HEK293 (cell line): Measurements from ENCODE around the gene TMEM135.

ENCODE experiments used
- CTCF ChIA-PET: fragments of 350-600 bp; formaldehyde crosslinking; extraction: SDS; loops from one replicate; lab custom pipeline; 2021; ENCODE audit warnings: antibody characterized with exemption; lab: Yijun Ruan, JAX
- POLR2A ChIA-PET: fragments of 300-600 bp; formaldehyde crosslinking; extraction: SDS; loops from one replicate; lab custom pipeline; 2020; ENCODE audit warnings: antibody characterized with exemption, inconsistent platforms; lab: Yijun Ruan, JAX
- H3K27ac ChIP-seq: fragments of 200-500 bp; sonication (Bioruptor generic); 2 replicates; pipeline ENCODE4 v1.5.1; 2014; ENCODE audit warnings: low read depth, low read length, control low read depth, inconsistent platforms; ENCODE audit errors: extremely low read depth
- H3K36me3 ChIP-seq, 2 experiments: fragments of 200-500 bp in 1 of 2; sonication (Bioruptor generic) in 1 of 2; 1 replicate in 1 of 2; 2 replicates in 1 of 2; pipeline ENCODE4 v1.5.1; 2014 to 2017; ENCODE audit warnings: inconsistent platforms in 2 of 2, low read length in 2 of 2; ENCODE audit not compliant: control insufficient read depth in 2 of 2, insufficient read depth in 1 of 2
- H3K4me1 ChIP-seq: fragments of 200-500 bp; sonication (Bioruptor generic); 2 replicates; pipeline ENCODE4 v1.5.1; 2014; ENCODE audit warnings: mild to moderate bottlenecking, low read length, inconsistent platforms; ENCODE audit not compliant: control insufficient read depth, insufficient read depth
- H3K4me3 ChIP-seq: 2 replicates; pipeline ENCODE4 v1.5.1; 2011; ENCODE audit warnings: low read depth, mild to moderate bottlenecking, control low read depth, low read length, moderate library complexity
- H3K9me3 ChIP-seq: fragments of 200-500 bp; sonication (Bioruptor generic); 2 replicates; pipeline ENCODE4 v1.5.1; 2014; ENCODE audit warnings: low read depth, low read length, inconsistent platforms; ENCODE audit not compliant: control insufficient read depth, insufficient read depth
- CTCF ChIP-seq: fragments of 450-650 bp; formaldehyde crosslinking; IDR thresholded peaks from 2 replicates; pipeline ENCODE4 v1.5.1; 2016; ENCODE audit warnings: missing biosample characterization, missing genetic modification characterization
- KLF9 ChIP-seq: fragments of 450-650 bp; formaldehyde crosslinking; IDR thresholded peaks from 2 replicates; pipeline ENCODE4 v1.5.1; 2016; ENCODE audit warnings: missing biosample characterization, missing genetic modification characterization, low read depth
- PRDM10 ChIP-seq: fragments of 450-650 bp; formaldehyde crosslinking; IDR thresholded peaks from 2 replicates; pipeline ENCODE4 v1.5.1; 2016; ENCODE audit warnings: missing biosample characterization, missing genetic modification characterization
- ZBTB17 ChIP-seq: fragments of 450-650 bp; formaldehyde crosslinking; IDR thresholded peaks from 2 replicates; pipeline ENCODE4 v1.5.1; 2016; ENCODE audit warnings: missing biosample characterization, missing genetic modification characterization
- ZBTB21 ChIP-seq: fragments of 450-650 bp; formaldehyde crosslinking; IDR thresholded peaks from 2 replicates; pipeline ENCODE4 v1.5.1; 2017; ENCODE audit warnings: missing biosample characterization, missing genetic modification characterization
- ZNF133 ChIP-seq: fragments of 450-650 bp; formaldehyde crosslinking; IDR thresholded peaks from 2 replicates; pipeline ENCODE4 v1.5.1; 2016; ENCODE audit warnings: missing biosample characterization, missing genetic modification characterization
- ZNF146 ChIP-seq: fragments of 450-650 bp; formaldehyde crosslinking; IDR thresholded peaks from 2 replicates; pipeline ENCODE4 v1.5.1; 2016; ENCODE audit warnings: missing biosample characterization, missing genetic modification characterization
- ZNF148 ChIP-seq: fragments of 450-650 bp; formaldehyde crosslinking; IDR thresholded peaks from 2 replicates; pipeline ENCODE4 v1.5.0; 2017; ENCODE audit warnings: missing biosample characterization, missing genetic modification characterization, borderline replicate concordance
- ZNF184 ChIP-seq: fragments of 450-650 bp; IDR thresholded peaks from 2 replicates; pipeline ENCODE4 v1.5.1; 2018; ENCODE audit warnings: missing biosample characterization, mild to moderate bottlenecking, missing genetic modification characterization
- ZNF26 ChIP-seq: fragments of 450-650 bp; formaldehyde crosslinking; IDR thresholded peaks from 2 replicates; pipeline ENCODE4 v1.5.1; 2016; ENCODE audit warnings: missing biosample characterization, missing genetic modification characterization
- ZNF366 ChIP-seq: fragments of 450-650 bp; formaldehyde crosslinking; conservative IDR thresholded peaks from 2 replicates; pipeline ENCODE4 v1.5.1; 2016; ENCODE audit warnings: missing biosample characterization, missing genetic modification characterization
- ZNF513 ChIP-seq: fragments of 450-650 bp; IDR thresholded peaks from 2 replicates; pipeline ENCODE4 v1.5.1; 2018; ENCODE audit warnings: missing biosample characterization, missing genetic modification characterization
- ZNF521 ChIP-seq: fragments of 450-650 bp; formaldehyde crosslinking; IDR thresholded peaks from 2 replicates; pipeline ENCODE4 v1.5.1; 2017; ENCODE audit warnings: missing biosample characterization, mild to moderate bottlenecking, missing genetic modification characterization
- ZNF530 ChIP-seq: fragments of 450-650 bp; formaldehyde crosslinking; IDR thresholded peaks from 2 replicates; pipeline ENCODE4 v1.5.1; 2016; ENCODE audit warnings: low read depth, missing biosample characterization, missing genetic modification characterization

Gene TMEM135

GRCh38 chr11:87212891-87213290, 175.2 kb downstream of the TMEM135 start (continued):
- TF ChIP-seq CTCF (tag by site-specific recombination) (no peak), KLF9 (tag by site-specific recombination) (no peak), ZNF26 (tag by site-specific recombination) (no peak), ZNF521 (tag by site-specific recombination) (no peak), ZNF530 (tag by site-specific recombination) (no peak), ZNF146 (no peak), ZNF133 (tag by site-specific recombination) (no peak), ZNF366 (tag by site-specific recombination) (no peak), ZNF148 (tag by site-specific recombination) (no peak), ZBTB21 (no peak), ZBTB17 (tag by site-specific recombination) (no peak), ZNF513 (tag by site-specific recombination) (no peak), PRDM10 (tag by site-specific recombination) (no peak)

GRCh38 chr11:87213444-87213843, 175.7 kb downstream of the TMEM135 start:
- Histone ChIP-seq H3K9me3 (no peaks in the 10 kb centered on the region), H3K36me3 (no peaks in the 10 kb centered on the region), H3K4me1 (no peaks in the 10 kb centered on the region), H3K27ac (no peak overlapping the region), H3K4me3 (no peak overlapping the region)
- POLR2A ChIA-PET: no interaction called here
- no peak for TF ChIP-seq ZNF184 (tag by site-specific recombination)
- CTCF ChIA-PET: no interaction called here
